Dendritic cell treated with granulocyte-macrophage colony-stimulating factor and Interleukin-4, amounts not matched to agents 40 ng/mL and 50 ng/mL, for 4 days (primary cell): Measurements from ENCODE around the gene ASXL1.

Experiments used
- H3K27ac Mint-ChIP-seq: one replicate; pipeline ENCODE4 v1.8.0; 2022; ENCODE audit warnings: mild to moderate bottlenecking, mixed read lengths
- H3K27me3 Mint-ChIP-seq: one replicate; pipeline ENCODE4 v1.8.0; 2022; ENCODE audit warnings: mild to moderate bottlenecking, mixed read lengths
- H3K36me3 Mint-ChIP-seq: one replicate; pipeline ENCODE4 v1.8.0; 2022; ENCODE audit warnings: low read depth, mixed read lengths
- H3K4me1 Mint-ChIP-seq: one replicate; pipeline ENCODE4 v1.8.0; 2022; ENCODE audit warnings: low read depth, mixed read lengths
- H3K4me3 Mint-ChIP-seq: one replicate; pipeline ENCODE4 v1.8.0; 2022; ENCODE audit warnings: mild to moderate bottlenecking, moderate library complexity, mixed read lengths
- H3K9me3 Mint-ChIP-seq: one replicate; pipeline ENCODE4 v1.8.0; 2022; ENCODE audit warnings: mixed read lengths
- intact Hi-C: fragments of 100-400 bp; cut with micrococcal nuclease; formaldehyde crosslinking; loops from one replicate; pipeline ENCODE4 v1.15.0; 2022

The ASXL1 gene

DNA sequence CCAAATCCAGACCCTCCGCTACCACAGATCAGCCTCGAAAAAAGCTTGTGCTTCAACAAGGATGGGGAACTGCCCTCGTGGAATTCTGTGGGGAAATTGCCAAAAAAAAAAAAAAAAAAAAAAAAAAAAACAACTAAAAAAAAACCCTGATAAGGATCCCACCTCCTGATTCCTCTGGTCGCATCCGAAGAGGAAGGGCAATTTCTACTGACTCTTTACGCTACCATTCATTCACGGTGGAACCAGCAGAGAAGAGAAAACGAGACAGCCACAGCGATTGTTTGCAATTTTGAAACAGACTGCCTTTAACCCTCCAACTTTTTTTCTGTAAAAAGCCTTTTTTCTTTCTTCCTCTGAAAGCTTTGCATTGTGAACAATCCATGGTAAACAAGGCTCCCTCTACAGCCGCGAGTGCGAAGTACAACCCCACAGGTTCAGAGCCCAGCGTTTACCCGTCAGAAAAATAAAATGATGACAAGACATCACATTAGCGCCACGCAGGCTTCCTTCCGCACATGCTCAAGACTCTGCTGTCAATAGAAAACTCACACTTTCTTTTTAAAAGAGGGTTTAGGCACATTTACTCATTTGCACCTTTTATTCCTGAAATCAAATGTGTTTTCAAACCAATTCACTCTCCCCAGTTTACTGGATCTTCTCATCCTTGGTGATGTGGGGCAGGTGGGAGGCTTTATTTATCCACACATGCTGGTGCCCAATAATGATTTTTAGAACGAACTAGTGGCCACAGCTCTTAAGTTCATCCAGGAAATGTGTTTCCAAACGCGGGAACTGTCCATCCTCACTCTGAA, 127.0 kb downstream of the ASXL1 start:
- H3K4me3 Mint-ChIP-seq, result peak overlapping the region; percentile 78
- no peaks in the 10 kb centered on the region for H3K9me3 Mint-ChIP-seq
- peaks cover 35% of the 10 kb centered on the region for H3K4me1 Mint-ChIP-seq
- intact Hi-C loops, result no loop called here
- peaks cover 12% of the 10 kb centered on the region for H3K27me3 Mint-ChIP-seq
- peaks cover 22% of the 10 kb centered on the region for H3K36me3 Mint-ChIP-seq
- H3K27ac Mint-ChIP-seq, result peak overlapping the region; percentile 45

DNA sequence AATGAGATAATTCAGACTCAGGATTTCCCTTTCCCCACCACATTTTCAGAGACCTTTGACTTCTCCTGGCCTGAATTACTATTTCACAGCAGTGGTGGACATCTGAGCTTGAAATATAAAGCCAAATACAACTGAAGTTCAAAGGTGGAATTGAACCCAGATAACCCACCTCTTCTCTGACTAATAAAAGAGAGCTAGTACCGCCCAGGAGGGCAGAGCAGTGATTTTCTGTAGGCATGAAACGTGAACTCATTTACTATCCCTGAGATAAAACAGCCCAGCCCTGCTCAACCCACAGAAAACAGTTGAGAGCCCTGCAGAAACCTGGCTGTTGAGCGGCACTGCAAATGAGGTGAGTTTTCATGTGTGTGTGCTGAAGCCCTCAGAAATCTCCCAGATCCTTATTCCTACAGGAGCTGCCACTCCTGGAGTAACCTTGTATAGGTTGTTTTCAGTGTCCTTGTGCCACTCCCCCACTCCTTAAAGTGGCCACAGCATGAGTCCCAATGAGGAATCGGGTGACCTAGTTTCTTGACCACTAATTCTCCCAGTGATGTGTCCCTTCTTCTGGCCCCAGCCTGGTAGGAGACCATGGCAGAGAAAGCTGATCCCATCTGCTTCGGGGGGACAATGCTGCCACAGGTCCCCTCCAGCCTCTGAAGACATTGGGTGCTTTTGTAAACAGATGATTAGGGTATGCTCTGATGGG, 127.8 kb downstream of the ASXL1 start:
- peaks cover 29% of the 10 kb centered on the region for H3K4me1 Mint-ChIP-seq
- H3K36me3 Mint-ChIP-seq, result peaks cover 21% of the 10 kb centered on the region
- intact Hi-C loops, result no loop called here
- H3K27ac Mint-ChIP-seq, result no peak overlapping the region
- H3K27me3 Mint-ChIP-seq, result peaks cover 10% of the 10 kb centered on the region
- H3K4me3 Mint-ChIP-seq, result no peak overlapping the region
- H3K9me3 Mint-ChIP-seq, result no peaks in the 10 kb centered on the region

DNA sequence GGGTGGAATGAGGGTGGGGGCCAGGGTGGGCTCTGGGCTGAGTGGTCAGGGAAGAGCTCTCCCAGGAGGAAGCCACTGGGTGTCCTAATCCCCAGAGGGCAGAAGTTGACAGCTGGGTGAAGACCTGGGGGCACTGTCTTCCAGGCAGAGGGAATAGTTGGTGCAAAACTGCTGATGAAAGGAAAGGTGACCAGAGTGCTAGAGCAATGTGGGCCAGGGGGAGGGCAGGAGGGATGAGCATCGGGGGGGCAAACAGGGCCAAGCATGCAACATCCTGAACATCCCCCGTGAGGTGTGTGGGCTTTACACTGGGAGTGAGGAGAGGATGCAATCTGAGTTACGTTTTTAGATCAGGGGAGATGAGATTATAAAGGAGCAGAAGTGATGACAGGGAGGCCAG, 129.2 kb downstream of the ASXL1 start:
- H3K36me3 Mint-ChIP-seq, result peaks cover 29% of the 10 kb centered on the region
- H3K9me3 Mint-ChIP-seq, result no peaks in the 10 kb centered on the region
- peaks cover 23% of the 10 kb centered on the region for H3K4me1 Mint-ChIP-seq
- intact Hi-C loops, result no loop called here
- H3K27me3 Mint-ChIP-seq, result peaks cover 6% of the 10 kb centered on the region
- no peak overlapping the region for H3K4me3 Mint-ChIP-seq
- no peak overlapping the region for H3K27ac Mint-ChIP-seq

DNA sequence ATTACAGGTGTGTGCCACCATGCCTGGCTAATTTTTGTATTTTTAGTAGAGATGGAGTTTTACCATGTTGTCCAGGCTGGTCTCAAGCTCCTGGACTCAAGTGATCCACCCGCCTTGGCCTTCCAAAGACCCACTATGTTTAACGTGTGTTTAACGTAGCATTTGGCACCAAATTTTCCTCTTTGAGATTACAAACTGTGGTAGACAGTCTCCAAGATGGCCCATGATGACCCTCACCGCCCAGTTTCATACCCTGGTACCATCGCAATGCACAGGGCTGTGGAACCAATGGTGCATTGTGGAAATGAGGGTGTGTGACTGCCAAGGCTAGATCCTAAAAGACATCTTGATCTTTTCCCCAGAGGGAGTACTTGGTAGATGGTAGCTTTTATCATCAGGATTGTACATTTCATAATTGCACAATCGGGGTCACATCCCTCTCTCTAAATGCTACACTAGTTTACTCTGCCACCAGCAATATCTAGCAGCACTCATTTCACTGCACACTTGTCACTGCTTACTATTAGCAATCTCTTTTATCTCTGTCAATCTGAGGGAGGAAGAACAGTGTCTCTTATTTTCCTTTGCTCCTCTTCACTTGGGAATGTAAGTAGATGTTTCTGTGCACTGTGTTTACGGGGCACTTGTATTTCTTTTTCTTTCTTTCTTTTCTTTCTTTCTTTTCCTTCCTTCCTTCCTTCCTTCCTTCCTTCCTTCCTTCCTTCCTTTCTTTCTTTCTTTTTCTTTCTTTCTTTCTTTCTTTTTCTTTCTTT, 130.1 kb downstream of the ASXL1 start:
- Mint-ChIP-seq H3K36me3 (peaks cover 38% of the 10 kb centered on the region), H3K4me3 (no peak overlapping the region), H3K27ac (no peak overlapping the region), H3K4me1 (peaks cover 23% of the 10 kb centered on the region), H3K27me3 (peaks cover 6% of the 10 kb centered on the region), H3K9me3 (no peaks in the 10 kb centered on the region)
- intact Hi-C loops, result no loop called here
